Transverse colon (tissue), 4 donors: ENCODE data around the gene STPG1. TPM values are rescaled to one million over a fixed set of nuclear protein-coding genes. Genes with fewer than 3 reads are reported as not detected.

Experiments
- DNase-seq: peaks from one replicate; pipeline ENCODE4 v3.0.0-alpha.2; 2019
- H3K27ac ChIP-seq, 4 donors: fragments of 200-600 bp; sonication (generic); 2 replicates each; pipeline ENCODE4 v1.5.1; 2016 to 2018; ENCODE audit warnings: inconsistent platforms in 4 of 4
- H3K27me3 ChIP-seq: fragments of 200-600 bp; sonication (generic); 2 replicates; pipeline ENCODE4 v1.5.1; 2017; ENCODE audit warnings: inconsistent platforms
- H3K36me3 ChIP-seq, 4 donors: fragments of 200-600 bp; sonication (generic); 2 replicates each; pipeline ENCODE4 v1.5.1; 2017 to 2019; ENCODE audit warnings: inconsistent platforms in 4 of 4
- H3K4me1 ChIP-seq, 4 donors: fragments of 200-600 bp; sonication (generic); 2 replicates each; pipeline ENCODE4 v1.5.1; 2017 to 2020; ENCODE audit warnings: inconsistent platforms in 4 of 4
- H3K4me3 ChIP-seq, 4 donors: fragments of 200-600 bp; sonication (generic); 1 replicate in 1 of 4; 2 replicates in 3 of 4; pipeline versions ENCODE4 v1.5.1 to v1.6.1; 2017 to 2019; ENCODE audit warnings: inconsistent platforms in 4 of 4
- H3K9me3 ChIP-seq, 2 donors: fragments of 200-600 bp; sonication (generic); 2 replicates each; pipeline ENCODE4 v1.5.1; 2017 to 2019; ENCODE audit warnings: inconsistent platforms in 2 of 2
- CTCF ChIP-seq, 5 experiments: fragments of 200-600 bp in 3 of 5; fragments of 450-650 bp in 2 of 5; sonication (generic) in 3 of 5; IDR thresholded peaks; 1 replicate in 2 of 5; 2 replicates in 3 of 5; pipeline ENCODE4 v1.5.1; 2016 to 2017; ENCODE audit warnings: antibody characterized with exemption in 5 of 5, inconsistent platforms in 3 of 5, mild to moderate bottlenecking in 2 of 5, moderate library complexity in 1 of 5
- POLR2A ChIP-seq: fragments of 450-650 bp; IDR thresholded peaks from one replicate; pipeline ENCODE4 v1.6.1; 2016; ENCODE audit warnings: antibody characterized with exemption, mild to moderate bottlenecking, moderate library complexity
- WGBS, 2 donors: methylation state at CpG; one replicate each; pipeline ENCODE4 v1.1.5; 2018; ENCODE audit warnings: low coverage in 1 of 2; 5-methylcytosine and 5-hydroxymethylcytosine counted together
- in situ Hi-C, 4 donors: fragments of 200-750 bp; cut with MboI; loops; one replicate each; pipeline versions ENCODE4 v1.15.0 to v1.15.1; 2017; ENCODE audit warnings: low sequenced_read_pairs in 3 of 4, low pct_ligation_motif_present in 1 of 4, low pct_unique_long_range_greater_than_20kb in 1 of 4
- intact Hi-C: fragments of 100-400 bp; cut with DNase I; formaldehyde crosslinking; loops from one replicate; pipeline ENCODE4 v1.15.1; 2023; ENCODE audit warnings: low total_unique reads
- total RNA-seq, 4 donors: library from RNA; depleted of rRNA; stranded (reverse); fragments of >200 nt; gene quantifications; one replicate each; pipeline ENCODE4 v1.1.0, GENCODE V29; 2016

The STPG1 gene
- total RNA-seq, 4 donors from 2014 or later, result 4.6 to 33.7 (median 23.3) TPM

- H3K4me3 ChIP-seq, result no peak overlapping the region
- no peak for DNase-seq
- TF ChIP-seq CTCF (IDR thresholded peaks at IDR 0.05) (no peak), POLR2A (no peak)
- no peak overlapping the region for H3K27ac ChIP-seq
- H3K27me3 ChIP-seq, result peaks cover 5% of the 10 kb centered on the region
- no peaks in the 10 kb centered on the region for H3K9me3 ChIP-seq
- in situ Hi-C loops, result no loop called here
- intact Hi-C loops, result no loop called here
- WGBS, 2 donors, result 70 to 83% methylated on average over 6 to 7 of the region's 7 CpGs
- H3K36me3 ChIP-seq, result no peaks in the 10 kb centered on the region
- no peaks in the 10 kb centered on the region for H3K4me1 ChIP-seq
These were observed 105.1 kb downstream of the STPG1 start for GRCh38 chr1:24308365-24309015.

Other genes starting within 250 kb of the STPG1 start
- gene IFNLR1, start 226.5 kb downstream of the STPG1 start, total RNA-seq, result 10 to 100 TPM in 3 of 4 donors, 1 to 10 TPM in 1; 2.6 to 37.4 (median 12.7) TPM
- gene GRHL3, start 94.4 kb downstream of the STPG1 start, total RNA-seq, result not detected
- gene NIPAL3, start 2.0 kb upstream of the STPG1 start, total RNA-seq, result 10 to 100 TPM; 34.8 to 55.8 (median 46.8) TPM
- 10 to 100 TPM in 2 of 4 donors, 1 to 10 TPM in 2; 6.4 to 17.5 (median 11.3) TPM for gene RCAN3, start 89.1 kb upstream of the STPG1 start, total RNA-seq
- gene NCMAP, start 142.3 kb upstream of the STPG1 start, total RNA-seq, result 1 to 10 TPM in 2 of 4 donors, under 1 TPM in 1, not detected in 1; 0.37 to 2.2 (median 1.4) TPM
- 100 to 1,000 TPM in 3 of 4 donors, 10 to 100 TPM in 1; 71.1 to 209 (median 141) TPM for gene SRRM1, start 229.5 kb upstream of the STPG1 start, total RNA-seq